ENCODE results near the gene SLC30A7.
"Not testable (repeated sequence)": the region's sequence is repeated elsewhere in the genome, so short reads cannot be mapped to it uniquely, and the experiment has no call there.

Gene SLC30A7

DNA sequence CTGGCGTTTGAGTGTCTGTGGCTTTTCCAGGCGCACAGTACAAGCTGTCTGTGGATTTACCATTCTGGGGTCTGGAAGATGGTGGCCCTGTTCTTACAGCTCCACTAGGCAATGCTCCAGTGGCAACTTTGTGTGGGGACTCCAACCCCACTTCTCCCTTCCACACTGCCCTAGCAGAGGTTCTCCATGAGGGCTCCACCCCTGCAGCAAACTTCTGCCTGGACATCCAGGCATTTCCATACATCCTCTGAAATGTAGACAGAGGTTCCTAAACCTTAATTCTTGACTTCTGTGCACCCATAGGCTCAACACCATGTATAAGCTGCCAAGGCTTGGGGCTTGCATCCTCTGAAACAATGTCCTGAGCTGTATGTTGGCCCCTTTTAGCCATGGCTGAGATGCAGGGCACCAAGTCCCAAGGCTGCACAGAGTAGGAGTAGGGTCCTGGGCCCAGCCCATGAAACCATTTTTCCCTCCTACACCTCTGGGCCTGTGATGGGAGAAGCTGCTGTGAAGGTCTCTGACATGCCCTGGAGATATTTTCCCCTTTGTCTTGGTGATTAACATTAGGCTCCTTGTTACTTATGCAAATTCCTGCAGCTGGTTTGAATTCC is 5.9 kb upstream of the SLC30A7 start:
- DNase-seq, result not testable (repeated sequence)

DNA sequence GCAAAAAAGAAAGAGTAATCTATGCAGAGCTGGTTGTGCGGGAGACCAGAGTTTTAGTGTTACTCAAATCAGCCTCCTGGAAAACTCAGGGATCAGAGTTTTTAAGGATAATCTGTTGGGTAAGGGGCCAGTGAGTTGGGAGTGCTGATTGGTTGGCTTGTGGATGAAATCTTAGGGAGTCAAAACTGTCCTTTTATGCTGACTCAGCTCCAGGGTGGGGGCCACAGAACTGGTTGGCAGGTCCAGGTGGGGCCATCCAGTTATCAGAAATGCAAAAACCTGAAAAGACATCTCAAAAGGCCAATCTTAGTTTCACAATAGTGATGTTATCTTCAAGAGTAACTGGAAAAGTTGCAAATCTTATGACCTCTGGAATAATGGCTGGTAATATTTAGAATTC is 4.5 kb upstream of the SLC30A7 start:
- DNase-seq, result no peak

DNA sequence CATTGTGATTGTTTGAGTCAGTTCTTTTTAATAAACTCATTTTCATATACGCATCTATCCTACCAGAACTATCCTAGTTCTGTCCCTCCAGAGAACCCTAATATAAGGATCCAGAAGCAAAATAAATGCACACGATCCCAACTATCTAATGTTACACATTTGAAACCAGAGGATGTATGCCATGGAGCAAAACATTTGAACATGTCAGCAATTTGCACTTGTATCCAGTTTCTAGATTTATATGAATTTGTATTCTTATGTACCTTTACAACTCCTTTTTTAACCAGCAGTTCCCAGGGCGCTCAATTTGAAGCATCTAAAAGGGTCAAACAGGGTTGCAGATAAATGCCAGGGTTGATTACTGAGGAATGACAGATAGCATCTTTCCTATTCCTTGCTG is 3.3 kb upstream of the SLC30A7 start:
- no peak for DNase-seq

DNA sequence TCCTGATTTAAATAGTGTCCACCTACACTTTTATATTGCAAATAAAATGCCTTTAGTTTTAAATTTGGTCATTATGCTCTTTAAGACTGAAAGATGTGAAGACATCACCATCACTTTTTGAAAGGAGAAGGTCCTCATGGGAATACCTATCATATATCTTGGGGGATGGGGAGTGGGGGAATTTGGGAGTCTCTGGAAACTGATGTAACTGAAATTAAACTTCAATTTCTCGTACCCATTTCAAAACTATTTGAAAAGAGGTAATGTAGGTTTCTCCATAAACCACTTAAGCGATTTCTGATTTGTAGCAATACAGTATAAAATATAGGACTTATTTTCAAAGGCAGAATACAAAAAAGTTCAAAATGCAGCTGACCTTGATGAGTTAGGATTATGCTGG is 2.2 kb upstream of the SLC30A7 start:
- no peak for DNase-seq

DNA sequence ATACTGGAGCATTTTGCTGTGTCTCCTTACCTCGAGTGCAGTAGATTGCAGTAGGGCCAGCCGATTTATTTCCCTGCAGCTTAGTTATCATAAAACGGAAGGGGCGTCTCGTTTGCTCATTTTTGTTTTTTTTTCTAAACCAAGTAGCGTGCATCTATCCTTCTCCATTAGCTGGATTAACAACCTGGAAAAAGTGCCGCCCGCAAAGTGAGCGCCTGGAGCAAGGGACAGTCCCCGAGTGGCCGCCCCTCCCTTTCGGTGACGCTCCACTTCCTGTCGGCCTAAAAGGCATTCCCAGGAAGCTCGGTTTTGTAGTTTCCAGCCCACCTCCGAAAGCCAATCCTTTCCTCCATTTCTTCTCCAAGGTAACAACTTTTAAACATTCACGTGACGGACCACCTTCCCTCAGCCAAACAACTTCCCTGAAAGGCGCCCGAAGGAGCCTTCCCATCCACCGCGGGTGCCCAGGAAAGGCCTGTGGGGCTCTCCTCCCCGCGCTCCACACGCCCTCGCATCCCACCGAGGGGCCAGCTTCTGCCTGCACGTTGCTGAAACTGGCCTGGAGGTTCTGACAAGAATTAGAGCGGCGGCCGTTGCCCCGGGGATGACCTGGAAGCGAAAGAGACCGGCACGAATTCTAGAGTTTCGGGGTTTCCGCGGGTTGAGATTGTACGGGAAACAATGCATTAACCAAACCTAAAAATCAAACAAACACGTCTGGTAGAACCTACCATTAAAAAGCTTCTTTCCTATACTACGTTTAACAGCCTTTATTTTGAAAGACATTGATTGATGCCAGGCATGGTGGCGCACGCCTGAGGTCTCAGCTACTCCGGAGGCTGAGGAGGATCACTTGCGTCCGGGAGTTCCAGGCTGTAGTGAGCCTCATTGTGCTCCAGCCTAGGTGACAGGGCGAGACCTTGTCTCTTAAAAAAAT is 1.0 kb upstream of the SLC30A7 start, which contains the start of gene EXTL2:
TSS of gene EXTL2 (minus strand) at position 240 of the 937 bp plus-strand sequence. CDS start 6,085 bp downstream, outside the sequence.
- DNase-seq, result peak; percentile 12 to 92 (median 78)

DNA sequence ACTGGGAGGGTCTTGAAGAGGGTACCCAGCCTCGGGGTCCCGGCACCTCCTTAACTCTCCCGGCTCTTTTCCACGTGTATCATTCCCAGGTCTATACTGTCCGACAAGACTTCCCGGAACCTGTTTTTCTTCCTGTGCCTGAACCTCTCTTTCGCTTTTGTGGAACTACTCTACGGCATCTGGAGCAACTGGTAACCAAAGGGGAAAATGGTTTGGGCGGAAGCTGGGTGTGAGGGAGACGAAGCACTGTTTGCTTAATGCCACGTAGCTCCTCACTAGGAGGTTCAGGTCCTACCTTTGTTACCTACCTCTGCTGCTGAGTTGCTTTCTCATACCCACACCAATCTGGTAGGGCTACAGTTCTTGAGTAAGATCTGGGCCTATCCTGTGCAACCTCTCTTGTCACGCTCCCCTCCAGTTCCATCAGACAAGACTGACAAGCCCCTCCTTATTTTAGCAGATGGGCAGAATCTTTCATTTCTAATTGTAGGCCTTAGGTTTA is 642 bp downstream of the SLC30A7 start:
- peak in 12 of 51 donors; percentile 18 to 67 (median 22) for DNase-seq

DNA sequence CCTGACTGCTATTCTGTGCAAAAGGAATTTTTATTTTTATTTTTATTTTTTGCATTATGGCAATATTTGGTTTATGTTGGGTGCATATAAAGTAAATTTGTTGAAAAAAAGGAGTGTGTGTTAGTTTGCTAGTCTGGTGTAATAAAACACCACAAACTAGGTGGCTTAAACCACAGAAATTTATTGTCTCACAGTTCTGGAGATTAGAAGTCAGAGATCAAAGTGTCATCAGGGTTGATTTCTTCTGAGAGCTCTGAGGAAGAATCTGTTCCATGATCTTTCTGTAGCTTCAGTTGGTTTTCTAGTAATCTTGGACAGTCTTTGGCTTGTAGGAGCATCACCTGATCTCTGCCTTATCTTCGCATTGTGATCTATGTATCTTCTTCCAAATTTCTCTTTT is 6.5 kb downstream of the SLC30A7 start:
- no peak for DNase-seq

DNA sequence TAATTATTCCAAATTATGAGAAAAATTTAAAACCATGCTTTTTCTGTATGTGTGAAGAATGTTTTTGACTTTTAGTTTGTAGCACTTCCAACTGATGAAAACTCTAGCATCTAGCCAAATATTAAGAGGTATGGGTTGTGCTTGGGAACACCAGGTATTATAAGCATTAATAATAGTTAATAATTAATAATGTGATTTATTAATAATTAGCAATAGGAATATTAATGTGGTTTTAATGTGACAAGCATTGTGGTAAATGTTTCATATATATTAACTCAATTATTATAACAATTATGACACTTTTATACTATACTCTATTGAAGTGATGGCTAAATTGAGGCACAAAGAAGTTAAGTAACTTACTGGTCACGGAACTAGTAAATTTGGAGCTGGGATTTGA is 7.9 kb downstream of the SLC30A7 start:
- no peak for DNase-seq

DNA sequence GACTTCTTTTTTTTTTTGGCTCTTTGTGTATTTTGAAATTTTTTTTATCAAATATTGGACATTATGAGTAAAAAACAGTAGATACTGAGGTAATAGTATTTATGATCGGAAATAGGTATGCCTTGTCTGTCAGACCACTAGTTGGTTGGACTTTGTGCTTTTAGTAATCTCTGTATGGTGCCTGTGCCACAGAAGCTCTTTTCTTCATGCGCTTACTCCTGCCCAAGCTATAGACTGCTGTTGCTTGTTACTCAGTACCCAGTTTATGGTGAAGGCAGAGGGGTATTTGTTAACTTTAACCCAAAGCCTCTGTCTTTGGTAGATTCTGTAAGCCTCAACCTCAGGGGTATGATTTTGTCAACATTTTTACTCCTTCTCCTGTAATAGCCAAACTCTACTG is 8.6 kb downstream of the SLC30A7 start:
- DNase-seq, result no peak

DNA sequence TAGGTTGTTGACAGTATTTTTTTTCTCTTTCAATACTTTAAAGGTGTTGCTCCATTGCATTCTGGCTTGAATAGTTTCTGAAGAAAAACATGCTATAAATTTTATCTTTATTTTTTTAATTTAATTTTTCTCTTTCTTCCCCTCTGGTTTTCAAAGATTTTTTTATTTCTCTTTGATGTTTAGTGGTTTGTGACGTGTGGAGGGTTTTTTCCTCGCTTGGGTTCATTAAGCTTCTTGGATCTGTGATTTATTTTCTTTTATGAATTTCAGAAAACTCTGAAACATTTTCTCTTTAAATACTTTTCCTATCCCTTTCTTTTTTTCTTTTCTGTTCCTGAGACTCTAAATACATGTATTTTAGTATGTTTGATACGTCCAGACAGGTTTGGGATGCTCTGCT is 9.3 kb downstream of the SLC30A7 start:
- no peak for DNase-seq

DNA sequence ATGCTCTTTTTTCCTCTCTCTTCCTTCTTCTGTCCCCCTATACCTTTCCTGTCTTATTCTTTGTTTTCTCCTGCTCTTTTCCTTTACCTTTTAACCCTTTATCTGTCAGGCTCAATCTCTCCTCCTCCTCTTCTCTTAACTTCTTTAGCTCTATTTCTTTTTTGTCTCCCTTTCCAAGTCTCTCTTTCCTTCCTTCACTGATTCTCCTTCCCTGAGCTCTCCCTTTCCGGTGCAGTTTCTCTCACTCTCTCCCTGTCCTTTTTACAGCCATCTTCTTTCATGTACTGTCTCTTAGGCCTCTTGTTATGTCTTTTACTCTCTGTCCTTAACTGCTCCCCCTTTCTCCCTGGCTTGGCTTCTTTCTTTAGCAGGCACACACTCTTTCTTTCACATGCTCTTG is 12.0 kb downstream of the SLC30A7 start:
- DNase-seq, result no peak

DNA sequence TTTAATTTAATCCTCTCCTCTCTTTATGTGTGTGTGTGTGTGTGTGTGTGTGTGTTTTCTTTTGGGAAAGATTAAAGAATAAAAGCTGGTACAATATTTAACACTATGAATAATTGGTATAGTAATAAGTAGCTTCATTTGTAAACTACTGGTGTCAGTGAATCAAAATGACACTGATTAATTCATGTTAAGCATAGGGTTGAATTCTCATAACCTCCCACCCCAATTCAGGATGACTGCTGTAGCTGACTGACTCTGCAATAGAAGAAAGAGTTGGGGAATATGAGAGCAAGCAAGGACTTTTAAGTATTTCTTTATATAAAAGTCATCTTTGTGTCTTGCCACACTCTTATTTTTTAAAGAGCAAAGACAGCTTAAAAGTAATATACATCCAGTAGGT is 13.1 kb downstream of the SLC30A7 start:
- no peak for DNase-seq

DNA sequence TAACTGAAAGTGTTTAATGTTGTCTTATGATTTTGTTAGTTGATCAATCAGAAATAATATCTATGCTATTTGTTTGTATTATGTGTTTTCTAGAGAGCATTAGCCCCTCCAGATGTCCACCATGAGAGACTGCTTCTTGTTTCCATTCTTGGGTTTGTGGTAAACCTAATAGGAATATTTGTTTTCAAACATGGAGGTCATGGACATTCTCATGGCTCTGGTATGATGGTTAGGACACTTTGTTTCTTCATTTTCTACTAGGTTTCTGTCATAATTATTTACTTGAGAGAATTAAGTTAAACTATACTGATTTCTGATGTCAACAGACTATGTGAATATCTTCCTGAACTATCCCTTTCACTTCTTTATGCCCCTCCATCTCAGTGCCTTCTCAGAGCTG is 16.1 kb downstream of the SLC30A7 start:
- DNase-seq, result no peak

DNA sequence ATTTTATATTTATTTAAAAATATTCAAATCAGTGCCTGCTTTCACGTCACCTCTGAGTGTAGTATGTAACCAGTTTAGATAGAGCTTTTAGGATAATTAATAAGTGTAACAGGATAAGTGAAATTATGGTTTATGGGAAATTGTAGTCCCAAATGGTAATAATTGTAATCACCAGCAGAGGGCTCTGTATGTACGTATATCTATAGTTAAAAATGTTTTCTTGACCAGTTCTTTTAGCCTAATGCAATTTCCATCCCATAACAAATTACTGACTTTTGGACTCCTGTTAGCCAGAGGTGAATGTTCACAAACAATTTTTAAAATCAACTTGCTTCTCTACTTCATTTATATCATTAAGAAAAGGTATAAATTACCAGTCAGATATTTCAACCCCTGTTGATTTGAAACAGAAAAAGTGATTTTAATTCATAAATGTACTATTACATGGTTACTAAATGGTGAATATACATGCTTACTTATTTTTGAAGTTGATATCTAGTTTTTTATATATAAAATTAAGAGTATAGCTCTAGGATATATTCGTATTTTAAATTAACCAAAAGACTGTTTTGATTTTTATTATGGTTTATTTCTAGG is 25.3 kb downstream of the SLC30A7 start:
- DNase-seq, result peak in 1 of 51 donors; percentile 28

DNA sequence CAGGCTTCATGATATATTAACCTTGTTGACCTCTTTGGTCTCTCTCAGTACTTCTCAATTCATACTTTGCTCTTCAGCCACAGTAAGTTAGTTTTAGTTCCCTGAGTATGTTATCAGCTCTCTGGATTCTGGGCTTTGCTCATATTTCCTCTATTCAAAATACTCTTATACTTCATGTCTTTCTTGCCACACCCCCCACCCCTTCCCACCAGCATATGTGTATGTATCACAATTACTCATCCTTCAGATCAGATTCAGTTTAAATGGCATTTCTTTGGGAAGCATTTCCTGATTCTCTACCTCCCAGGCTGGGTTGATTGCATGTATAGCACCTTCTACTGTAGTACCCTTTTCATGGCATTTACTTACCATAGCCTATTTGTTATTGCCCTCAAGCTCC is 28.3 kb downstream of the SLC30A7 start:
- no peak for DNase-seq

DNA sequence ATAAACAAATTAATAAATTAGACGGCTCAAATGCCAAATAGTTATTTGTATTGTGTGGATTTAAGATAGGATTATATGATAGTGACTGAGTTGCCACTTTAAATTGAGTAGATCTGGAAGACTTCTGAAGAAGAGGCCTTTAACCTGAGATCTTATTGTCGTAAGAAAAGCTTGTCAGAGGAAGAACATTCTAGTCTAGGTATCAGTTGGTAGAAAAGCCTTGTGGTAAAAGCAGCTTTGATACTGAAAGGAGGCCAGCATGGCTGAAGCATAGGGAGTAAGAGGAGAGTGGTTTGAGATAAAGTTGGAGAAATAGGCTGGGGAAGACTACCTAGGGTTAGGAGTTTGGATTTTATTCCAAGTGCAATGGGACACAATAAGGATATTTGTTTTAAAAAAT is 29.1 kb downstream of the SLC30A7 start:
- no peak for DNase-seq

DNA sequence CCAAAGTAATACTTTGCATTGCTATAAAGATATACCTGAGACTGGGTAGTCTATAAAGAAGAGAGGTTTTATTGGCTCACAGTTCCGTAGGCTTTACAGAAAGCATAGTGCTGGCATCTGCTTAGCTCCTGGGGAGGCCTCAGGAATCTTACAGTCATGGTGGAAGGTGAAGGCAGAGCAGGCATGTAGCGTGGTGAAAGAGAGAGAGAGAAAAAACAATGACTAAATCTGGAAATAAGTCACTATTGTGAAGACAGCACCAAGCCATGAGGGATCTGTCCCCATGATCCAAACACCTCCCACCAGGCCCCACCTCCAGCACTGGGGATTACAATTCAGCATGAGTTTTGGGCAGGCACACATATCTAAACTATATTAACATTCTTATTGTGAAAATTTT is 30.4 kb downstream of the SLC30A7 start:
- DNase-seq, result no peak

DNA sequence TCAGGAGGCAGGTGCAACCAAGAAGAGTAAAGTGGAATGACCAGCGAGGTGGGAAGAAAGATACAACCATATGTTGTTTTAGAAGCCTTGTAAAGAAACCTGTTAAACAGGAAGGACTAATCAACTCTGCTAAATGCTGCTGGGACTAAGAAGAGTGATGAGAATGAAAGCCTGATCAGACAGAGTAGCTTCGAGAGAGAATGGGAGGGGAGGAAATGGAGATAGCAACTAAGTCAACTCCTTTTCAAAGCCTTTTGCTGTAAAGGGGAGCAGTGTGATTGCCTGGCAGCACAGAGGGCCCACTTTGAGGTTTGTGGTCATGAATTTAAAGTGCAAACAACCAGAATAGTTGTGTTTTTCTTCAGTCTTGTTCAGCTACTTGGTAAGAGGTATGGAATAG is 31.4 kb downstream of the SLC30A7 start:
- no peak for DNase-seq

DNA sequence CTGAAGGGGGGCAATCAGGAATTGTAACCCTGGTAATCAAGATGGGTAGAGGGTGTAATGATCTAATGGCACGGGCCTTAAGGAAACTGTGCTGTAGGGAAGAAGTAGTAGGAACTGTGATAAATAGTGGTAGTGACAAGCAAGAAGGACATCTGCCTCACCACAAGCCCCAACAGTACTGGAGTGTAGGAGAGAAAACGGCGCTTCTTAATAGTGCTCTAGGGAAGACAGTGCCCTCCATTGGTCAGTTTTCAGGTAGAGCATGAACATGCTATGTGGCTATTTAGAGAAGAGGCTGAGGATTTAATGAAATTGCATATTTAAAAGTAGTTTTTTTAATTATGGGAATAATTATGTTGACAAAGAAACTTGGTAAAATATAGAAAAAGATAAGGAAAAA is 32.2 kb downstream of the SLC30A7 start:
- DNase-seq, result no peak

DNA sequence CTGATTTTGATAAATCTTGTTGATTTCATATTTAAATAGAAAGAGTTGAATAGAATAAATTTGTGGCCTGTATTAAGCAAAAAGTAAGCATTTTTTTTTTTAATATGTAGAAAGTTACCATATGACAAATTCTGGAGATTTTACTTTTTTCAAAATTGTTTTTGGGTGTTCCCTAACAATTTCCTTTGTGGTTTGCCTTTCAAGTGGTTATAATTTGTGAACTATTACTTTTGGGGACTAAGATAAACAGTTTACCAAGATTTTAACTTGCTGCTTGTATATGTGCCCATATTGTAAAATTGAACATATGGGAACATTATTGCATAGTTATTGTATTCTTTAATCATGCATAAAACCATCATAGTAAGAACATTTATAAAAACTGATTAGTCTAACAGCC is 34.6 kb downstream of the SLC30A7 start:
- DNase-seq, result no peak

DNA sequence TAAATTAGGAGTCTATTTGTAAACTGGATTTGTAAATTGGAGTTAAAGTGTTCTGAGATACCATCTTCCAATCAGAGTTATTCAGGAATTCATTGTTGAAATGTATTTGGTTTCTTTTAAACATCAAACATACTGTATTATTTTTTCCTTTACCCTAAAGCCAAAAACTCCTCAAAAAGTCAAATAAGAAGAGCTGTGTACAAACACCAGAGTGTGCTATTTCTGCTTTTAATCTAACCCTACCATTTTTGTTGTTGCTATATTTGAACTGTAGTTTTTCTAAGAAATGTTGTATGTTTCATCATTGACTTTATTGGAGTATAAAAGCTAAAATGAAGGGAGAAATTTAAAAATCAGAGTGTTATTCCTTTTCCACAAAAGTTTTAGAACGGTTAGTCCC is 35.8 kb downstream of the SLC30A7 start:
- DNase-seq, result no peak

DNA sequence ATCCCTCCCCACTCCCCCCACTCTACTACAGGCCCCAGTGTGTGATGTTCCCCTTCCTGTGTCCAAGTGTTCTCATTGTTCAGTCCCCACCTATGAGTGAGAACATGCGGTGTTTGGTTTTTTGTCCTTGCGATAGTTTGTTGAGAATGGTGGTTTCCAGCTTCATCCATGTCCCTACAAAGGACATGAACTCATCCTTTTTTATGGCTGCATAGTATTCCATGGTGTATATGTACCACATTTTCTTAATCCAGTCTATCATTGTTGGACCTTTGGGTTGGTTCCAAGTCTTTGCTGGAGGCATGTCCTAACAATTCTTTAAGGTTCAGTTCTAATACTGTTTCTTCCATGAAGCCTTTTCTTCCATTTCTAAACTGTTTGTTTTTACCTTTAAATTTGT is 37.7 kb downstream of the SLC30A7 start:
- not testable (repeated sequence) for DNase-seq

All from hypothalamus (tissue), 51 donors.